Aorta (tissue), 5 donors: ENCODE measurements around the gene NTSR1. TPM values are rescaled to one million over a fixed set of nuclear protein-coding genes. Genes with fewer than 3 reads are reported as not detected.

Experiments
- ATAC-seq: fragments of 200-7000 bp; cut with Tn5 transposase; one replicate; pipeline ENCODE4 v1.9.1; 2022; ENCODE audit warnings: moderate library complexity; ENCODE audit not compliant: low FRiP score
- DNase-seq, 2 donors: peaks; one replicate each; pipeline ENCODE4 v3.0.0-alpha.2; 2020
- H3K27ac ChIP-seq, 2 donors: one replicate each; pipeline ENCODE4 v1.5.1; 2013; ENCODE audit warnings: low read length in 2 of 2, mild to moderate bottlenecking in 2 of 2, moderate library complexity in 2 of 2, control low read depth in 1 of 2, inconsistent platforms in 1 of 2, low read depth in 1 of 2
- H3K27me3 ChIP-seq, 2 donors: one replicate each; pipeline ENCODE4 v1.6.1; 2013; ENCODE audit warnings: control low read depth in 1 of 2, low read length in 1 of 2, mild to moderate bottlenecking in 1 of 2, moderate library complexity in 1 of 2; ENCODE audit not compliant: insufficient read depth in 2 of 2, control insufficient read depth in 1 of 2
- H3K36me3 ChIP-seq, 2 donors: one replicate each; pipeline ENCODE4 v1.6.1; 2013; ENCODE audit warnings: control low read depth in 1 of 2, low read length in 1 of 2, mild to moderate bottlenecking in 1 of 2; ENCODE audit not compliant: insufficient read depth in 2 of 2, control insufficient read depth in 1 of 2
- H3K4me1 ChIP-seq, 2 donors: one replicate each; pipeline ENCODE4 v1.6.1; 2013; ENCODE audit warnings: low read length in 2 of 2, control low read depth in 1 of 2, mild to moderate bottlenecking in 1 of 2, moderate library complexity in 1 of 2; ENCODE audit not compliant: insufficient read depth in 2 of 2, control insufficient read depth in 1 of 2
- H3K4me3 ChIP-seq, 2 donors: one replicate each; pipeline ENCODE4 v1.5.1; 2013; ENCODE audit warnings: low read length in 2 of 2, control low read depth in 1 of 2, mild to moderate bottlenecking in 1 of 2
- H3K9me3 ChIP-seq: one replicate; pipeline ENCODE4 v1.6.1; 2013; ENCODE audit warnings: mild to moderate bottlenecking, low read length; ENCODE audit not compliant: control insufficient read depth
- WGBS, 2 donors: extraction: QIAGEN DNeasy Blood & Tissue Kit; methylation state at CpG; one replicate each; pipeline ENCODE4 v1.1.7; 2013; 5-methylcytosine and 5-hydroxymethylcytosine counted together
- intact Hi-C, 2 donors: fragments of 100-400 bp; cut with DNase I; formaldehyde crosslinking; loops; one replicate each; pipeline versions ENCODE4 v1.14.2 to v1.15.0; 2022
- polyA plus RNA-seq, 2 donors: library from polyadenylated mRNA; stranded (reverse); fragments of 200-250 nt; gene quantifications; one replicate each; pipeline ENCODE4 v1.2.3, GENCODE V29; 2013
- total RNA-seq, 2 donors: library from RNA; stranded (reverse); fragmentation: NEBNext Ultra II Directional; extraction: Animal tissue kit (Norgen Biotek cat#: 25700); gene quantifications; one replicate each; pipeline ENCODE4 v1.2.1, GENCODE V29; 2021
- donor health status: healthy with polysubstance abuse.
- donor health status: Bipolar disorder and iron deficiency.
- donor health status: DM: no; HTN: no; CAD: no.
- donor health status: DM: no; HTN: no; CAD: no.
- donor health status: DM: yes; HTN: yes; CAD: no.

The NTSR1 gene
- total and polyA plus RNA-seq, 4 donors: not detected

GRCh38 chr20:62670156-62670555, 38.5 kb upstream of the NTSR1 start:
- Histone ChIP-seq H3K4me1 (no peaks in the 10 kb centered on the region), H3K27ac (no peak overlapping the region), H3K9me3 (no peaks in the 10 kb centered on the region), H3K27me3 (no peaks in the 10 kb centered on the region), H3K36me3 (no peaks in the 10 kb centered on the region), H3K4me3 (no peak overlapping the region)
- WGBS, 2 donors: 93% methylated on average over 14 of the region's 14 CpGs
- intact Hi-C loops: no loop called here
- DNase-seq: no peak
- no peak for ATAC-seq

- Histone ChIP-seq H3K36me3 (no peaks in the 10 kb centered on the region), H3K27ac (no peak overlapping the region), H3K4me3 (no peak overlapping the region), H3K27me3 (no peaks in the 10 kb centered on the region), H3K4me1 (no peaks in the 10 kb centered on the region), H3K9me3 (no peaks in the 10 kb centered on the region)
- DNase-seq: no peak
- intact Hi-C loops: no loop called here
- ATAC-seq: no peak
- WGBS, 2 donors: 83 to 93% methylated on average over 17 of the region's 17 CpGs
Observed at GRCh38 chr20:62670998-62671397, 37.6 kb upstream of the NTSR1 start.

GRCh38 chr20:62671765-62672164, 36.9 kb upstream of the NTSR1 start:
- H3K36me3 ChIP-seq: no peaks in the 10 kb centered on the region
- no peak overlapping the region for H3K4me3 ChIP-seq
- WGBS, 2 donors: 88 to 91% methylated on average over 15 of the region's 15 CpGs
- DNase-seq (no peak), ATAC-seq (no peak)
- intact Hi-C loops: no loop called here
- H3K27me3 ChIP-seq: no peaks in the 10 kb centered on the region
- no peaks in the 10 kb centered on the region for H3K4me1 ChIP-seq
- no peak overlapping the region for H3K27ac ChIP-seq
- no peaks in the 10 kb centered on the region for H3K9me3 ChIP-seq

DNA sequence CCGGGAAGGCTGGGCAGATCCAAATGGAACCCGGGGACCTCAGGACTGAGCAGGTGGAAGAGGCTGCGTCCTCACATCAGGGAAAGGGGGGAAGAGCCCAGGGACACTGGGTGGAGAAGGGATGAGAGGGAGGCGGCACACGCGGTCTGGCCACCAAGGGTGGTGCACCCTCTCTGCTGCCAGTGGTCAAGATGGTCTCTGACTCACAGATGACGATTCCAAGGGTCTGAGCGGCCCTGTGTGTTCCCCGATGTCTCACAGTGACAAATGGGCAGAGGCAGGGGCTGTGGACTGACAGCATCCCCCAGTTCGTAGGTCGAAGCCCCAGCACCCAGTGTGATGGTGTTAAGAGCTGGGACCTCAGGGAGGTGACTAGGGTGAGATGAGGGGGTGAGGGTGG, 34.3 kb upstream of the NTSR1 start:
- Histone ChIP-seq H3K4me3 (no peak overlapping the region), H3K27ac (no peak overlapping the region), H3K9me3 (no peaks in the 10 kb centered on the region), H3K4me1 (no peaks in the 10 kb centered on the region), H3K27me3 (no peaks in the 10 kb centered on the region), H3K36me3 (no peaks in the 10 kb centered on the region)
- WGBS, 2 donors: 84 to 86% methylated on average over 11 of the region's 11 CpGs
- DNase-seq (no peak), ATAC-seq (no peak)
- intact Hi-C loops: no loop called here

GRCh38 chr20:62675156-62675876, 33.3 kb upstream of the NTSR1 start:
- no peaks in the 10 kb centered on the region for H3K27me3 ChIP-seq
- H3K4me1 ChIP-seq: no peaks in the 10 kb centered on the region
- H3K4me3 ChIP-seq: no peak overlapping the region
- DNase-seq (peak in 1 of 2 donors; percentile 48), ATAC-seq (no peak)
- peaks cover 3% of the 10 kb centered on the region for H3K9me3 ChIP-seq
- no peaks in the 10 kb centered on the region for H3K36me3 ChIP-seq
- 66 to 71% methylated on average over 24 to 25 of the region's 25 CpGs for WGBS, 2 donors
- no peak overlapping the region for H3K27ac ChIP-seq
- intact Hi-C loops: no loop called here

DNA sequence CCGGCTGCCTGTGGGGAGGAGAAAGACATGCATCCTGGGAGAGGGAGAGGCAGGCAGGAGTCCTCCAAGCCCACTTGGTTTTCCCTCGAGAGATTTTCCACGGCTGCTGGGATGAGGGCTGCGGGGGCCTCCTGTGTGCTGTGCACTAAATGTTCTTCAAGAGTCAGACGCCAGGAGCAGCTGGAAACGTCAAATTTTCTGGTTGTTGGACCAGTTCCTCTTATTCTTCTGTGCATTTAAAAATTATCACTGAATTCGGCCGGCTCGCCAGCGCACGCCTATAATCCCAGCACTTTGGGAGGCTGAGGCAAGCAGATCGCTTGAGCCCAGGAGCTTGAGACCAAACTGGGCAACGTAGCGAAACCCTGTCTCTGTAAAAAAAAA, 32.8 kb upstream of the NTSR1 start:
- ATAC-seq (no peak), DNase-seq (no peak)
- Histone ChIP-seq H3K9me3 (peaks cover 3% of the 10 kb centered on the region), H3K4me3 (no peak overlapping the region), H3K36me3 (no peaks in the 10 kb centered on the region), H3K27ac (no peak overlapping the region), H3K4me1 (no peaks in the 10 kb centered on the region), H3K27me3 (no peaks in the 10 kb centered on the region)
- intact Hi-C loops: no loop called here
- WGBS, 2 donors: 72 to 77% methylated on average over 13 to 14 of the region's 14 CpGs

- no peaks in the 10 kb centered on the region for H3K36me3 ChIP-seq
- H3K4me1 ChIP-seq: no peaks in the 10 kb centered on the region
- no peaks in the 10 kb centered on the region for H3K27me3 ChIP-seq
- 87% methylated on average over 9 of the region's 9 CpGs for WGBS, 2 donors
- intact Hi-C loops: no loop called here
- DNase-seq: no peak
- no peak overlapping the region for H3K4me3 ChIP-seq
- peaks cover 3% of the 10 kb centered on the region for H3K9me3 ChIP-seq
- no peak for ATAC-seq
- no peak overlapping the region for H3K27ac ChIP-seq
Observed at GRCh38 chr20:62676976-62677375, 31.7 kb upstream of the NTSR1 start.

DNA sequence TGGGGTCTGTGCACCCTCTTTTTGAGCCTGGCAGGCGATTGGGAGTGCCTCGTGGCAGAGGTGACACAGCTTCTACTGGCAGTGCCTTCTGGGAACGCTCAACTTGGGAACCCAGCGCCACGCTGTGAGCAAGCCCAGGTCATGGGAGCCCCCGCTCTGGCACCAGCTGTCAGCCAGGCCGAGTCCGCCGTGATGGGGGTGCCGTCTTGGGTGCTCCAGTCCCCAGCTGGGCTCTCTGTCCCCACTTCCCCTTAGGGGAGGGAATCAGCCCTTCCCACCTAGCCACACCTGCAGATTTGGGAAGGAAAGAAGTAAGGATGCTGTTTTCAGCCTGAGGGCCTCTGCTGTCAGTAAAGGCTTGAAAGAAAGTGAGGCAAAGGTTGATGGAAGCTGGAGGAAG, 31.0 kb upstream of the NTSR1 start:
- no peaks in the 10 kb centered on the region for H3K27me3 ChIP-seq
- DNase-seq (peak in 1 of 2 donors; percentile 44), ATAC-seq (no peak)
- H3K9me3 ChIP-seq: peaks cover 3% of the 10 kb centered on the region
- H3K4me1 ChIP-seq: no peaks in the 10 kb centered on the region
- intact Hi-C loops: no loop called here
- no peaks in the 10 kb centered on the region for H3K36me3 ChIP-seq
- no peak overlapping the region for H3K27ac ChIP-seq
- no peak overlapping the region for H3K4me3 ChIP-seq
- 71 to 73% methylated on average over 10 of the region's 10 CpGs for WGBS, 2 donors

GRCh38 chr20:62678553-62678952, 30.1 kb upstream of the NTSR1 start:
- H3K4me3 ChIP-seq: no peak overlapping the region
- ATAC-seq (no peak), DNase-seq (no peak)
- no peak overlapping the region for H3K27ac ChIP-seq
- WGBS, 2 donors: 32 to 38% methylated on average over 9 of the region's 9 CpGs
- no peaks in the 10 kb centered on the region for H3K27me3 ChIP-seq
- H3K36me3 ChIP-seq: no peaks in the 10 kb centered on the region
- H3K9me3 ChIP-seq: peaks cover 3% of the 10 kb centered on the region
- no peaks in the 10 kb centered on the region for H3K4me1 ChIP-seq
- intact Hi-C loops: no loop called here
